Gastroesophageal sphincter (tissue), 4 donors: ENCODE results near the gene NIM1K. TPM values are rescaled to one million over a fixed set of nuclear protein-coding genes. Genes with fewer than 3 reads are reported as not detected.

Experiments used
- ATAC-seq: fragments of 150-250 bp; one replicate; pipeline ENCODE4 v1.9.1; 2016; ENCODE audit warnings: mild to moderate bottlenecking, moderate library complexity
- H3K27ac ChIP-seq, 4 donors: fragments of 200-600 bp; sonication (generic) in 3 of 4; 1 replicate in 3 of 4; 2 replicates in 1 of 4; pipeline ENCODE4 v1.5.1; 2016 to 2019
- H3K27me3 ChIP-seq: fragments of 200-600 bp; sonication (generic); one replicate; pipeline ENCODE4 v1.5.1; 2019
- H3K36me3 ChIP-seq, 2 donors: fragments of 200-600 bp; sonication (generic); one replicate each; pipeline ENCODE4 v1.5.1; 2019; ENCODE audit warnings: control low read depth in 1 of 2
- H3K4me1 ChIP-seq, 3 donors: fragments of 200-600 bp; sonication (generic); 1 replicate in 2 of 3; 2 replicates in 1 of 3; pipeline ENCODE4 v1.5.1; 2016 to 2019; ENCODE audit warnings: control low read depth in 2 of 3
- H3K4me3 ChIP-seq, 2 donors: fragments of 200-600 bp; sonication (generic); one replicate each; pipeline ENCODE4 v1.5.1; 2019; ENCODE audit warnings: mild to moderate bottlenecking in 1 of 2, moderate library complexity in 1 of 2
- H3K9me3 ChIP-seq, 3 donors: fragments of 200-600 bp; sonication (generic); one replicate each; pipeline ENCODE4 v1.5.1; 2017 to 2019; ENCODE audit warnings: control low read depth in 2 of 3
- CTCF ChIP-seq, 4 experiments: fragments of 200-600 bp in 2 of 4; fragments of 450-650 bp in 2 of 4; sonication (generic) in 1 of 4; IDR thresholded peaks; one replicate each; pipeline ENCODE4 v1.5.1; 2017 to 2019; ENCODE audit warnings: antibody characterized with exemption in 4 of 4, mild to moderate bottlenecking in 2 of 4, moderate library complexity in 2 of 4
- EP300 ChIP-seq: sonication (generic); formaldehyde crosslinking; IDR thresholded peaks from one replicate; pipeline ENCODE4 v1.6.1; 2017; ENCODE audit warnings: antibody characterized with exemption, mild to moderate bottlenecking
- POLR2A ChIP-seq, 2 donors: fragments of 450-650 bp; IDR thresholded peaks; one replicate each; pipeline ENCODE4 v1.6.1; 2017; ENCODE audit warnings: antibody characterized with exemption in 2 of 2, mild to moderate bottlenecking in 2 of 2, moderate library complexity in 1 of 2
- POLR2AphosphoS5 ChIP-seq: sonication (generic); formaldehyde crosslinking; IDR thresholded peaks from one replicate; pipeline ENCODE4 v1.6.1; 2017; ENCODE audit warnings: antibody characterized with exemption
- whole genome bisulfite sequencing, 2 donors: methylation state at CpG; one replicate each; pipeline ENCODE4 v1.1.5; 2018; ENCODE audit warnings: low coverage in 1 of 2; 5-methylcytosine and 5-hydroxymethylcytosine counted together
- total RNA-seq, 4 donors: library from RNA; depleted of rRNA; stranded (reverse); fragments of >200 nt; gene quantifications; one replicate each; pipeline ENCODE4 v1.1.0, GENCODE V29; 2016

NIM1K gene
- total RNA-seq, 4 donors from 2014 or later = 0.94 to 1.9 (median 1.2) TPM

- H3K27ac ChIP-seq = no peak overlapping the region
- H3K4me3 ChIP-seq = no peak overlapping the region
- H3K9me3 ChIP-seq = no peaks in the 10 kb centered on the region
- peaks cover 3 to 90% of the 10 kb centered on the region in 2 donors for H3K36me3 ChIP-seq
- TF ChIP-seq POLR2AphosphoS5 = no peak
- TF ChIP-seq EP300 = no peak
- TF ChIP-seq POLR2A (IDR thresholded peaks at IDR 0.05) = no peak
- TF ChIP-seq CTCF (IDR thresholded peaks at IDR 0.05) = no peak
- peaks cover 0 to 13% (median 0%) of the 10 kb centered on the region in 3 donors for H3K4me1 ChIP-seq
- ATAC-seq = no peak
- H3K27me3 ChIP-seq = no peaks in the 10 kb centered on the region
Measured at GRCh38 chr5:43294226-43294625, 102.2 kb downstream of the NIM1K start.

GRCh38 chr5:43295202-43295601 is 103.2 kb downstream of the NIM1K start:
- H3K4me1 ChIP-seq = peaks cover 0 to 13% (median 0%) of the 10 kb centered on the region in 3 donors
- TF ChIP-seq CTCF (IDR thresholded peaks at IDR 0.05) = no peak
- TF ChIP-seq POLR2A (IDR thresholded peaks at IDR 0.05) = no peak
- TF ChIP-seq POLR2AphosphoS5 = no peak
- TF ChIP-seq EP300 = no peak
- WGBS, 2 donors = 50 to 61% methylated on average over 1 to 2 of the region's 2 CpGs
- H3K27me3 ChIP-seq = no peaks in the 10 kb centered on the region
- H3K4me3 ChIP-seq = no peak overlapping the region
- no peaks in the 10 kb centered on the region for H3K9me3 ChIP-seq
- no peak overlapping the region for H3K27ac ChIP-seq
- H3K36me3 ChIP-seq = peaks cover 3 to 86% of the 10 kb centered on the region in 2 donors
- ATAC-seq = no peak

GRCh38 chr5:43296835-43297234 is 104.8 kb downstream of the NIM1K start:
- Histone ChIP-seq H3K27ac (no peak overlapping the region), H3K4me1 (peaks cover 0 to 16% (median 0%) of the 10 kb centered on the region in 3 donors), H3K27me3 (no peaks in the 10 kb centered on the region), H3K36me3 (peaks cover 0 to 70% of the 10 kb centered on the region in 2 donors), H3K4me3 (no peak overlapping the region), H3K9me3 (no peaks in the 10 kb centered on the region)
- TF ChIP-seq EP300 = no peak
- no peak for TF ChIP-seq POLR2AphosphoS5
- no peak for TF ChIP-seq CTCF (IDR thresholded peaks at IDR 0.05)
- no peak for TF ChIP-seq POLR2A (IDR thresholded peaks at IDR 0.05)
- ATAC-seq = no peak
- 92 to 100% methylated on average over 2 of the region's 2 CpGs for WGBS, 2 donors

- Histone ChIP-seq H3K9me3 (no peaks in the 10 kb centered on the region), H3K4me1 (peaks cover 0 to 23% (median 0%) of the 10 kb centered on the region in 3 donors), H3K27ac (no peak overlapping the region), H3K27me3 (no peaks in the 10 kb centered on the region), H3K36me3 (peaks cover 0 to 54% of the 10 kb centered on the region in 2 donors), H3K4me3 (no peak overlapping the region)
- TF ChIP-seq EP300 (no peak), POLR2A (IDR thresholded peaks at IDR 0.05) (no peak), CTCF (IDR thresholded peaks at IDR 0.05) (no peak), POLR2AphosphoS5 (no peak)
- 91 to 92% methylated on average over 5 of the region's 5 CpGs for WGBS, 2 donors
- ATAC-seq = no peak
Measured at GRCh38 chr5:43298443-43298842, 106.4 kb downstream of the NIM1K start.

GRCh38 chr5:43300112-43300511 is 108.1 kb downstream of the NIM1K start:
- 100% methylated on average over 1 of the region's 1 CpG; no CpG with 5 or more reads in 1 of the 2 donors for WGBS, 2 donors
- no peak for ATAC-seq
- no peaks in the 10 kb centered on the region for H3K27me3 ChIP-seq
- H3K4me1 ChIP-seq = peaks cover 0 to 20% (median 0%) of the 10 kb centered on the region in 3 donors
- H3K9me3 ChIP-seq = no peaks in the 10 kb centered on the region
- no peak for TF ChIP-seq CTCF (IDR thresholded peaks at IDR 0.05)
- no peak for TF ChIP-seq POLR2AphosphoS5
- no peak for TF ChIP-seq POLR2A (IDR thresholded peaks at IDR 0.05)
- no peak overlapping the region for H3K27ac ChIP-seq
- no peak overlapping the region for H3K4me3 ChIP-seq
- peaks cover 0 to 37% of the 10 kb centered on the region in 2 donors for H3K36me3 ChIP-seq
